H9 (cell line): ENCODE results near the gene ALG11. TPM values are rescaled to one million over a fixed set of nuclear protein-coding genes. Genes with fewer than 3 reads are reported as not detected.
A peak's percentile ranks its signal among the peaks of the same experiment; 100 is the strongest.

ENCODE experiments used
- DNase-seq: peaks from one replicate; pipeline ENCODE4 v3.0.0-alpha.2; 2017
- H2AFZ ChIP-seq: one replicate; pipeline ENCODE4 v1.6.1; 2013; ENCODE audit warnings: mild to moderate bottlenecking, low read length, control low read depth, moderate library complexity
- H2AK5ac ChIP-seq: 2 replicates; pipeline ENCODE4 v1.6.1; 2013; ENCODE audit warnings: low read length, control low read depth, mixed read lengths; ENCODE audit not compliant: insufficient read length
- H2BK120ac ChIP-seq: one replicate; pipeline ENCODE4 v1.6.1; 2013; ENCODE audit warnings: low read depth, mild to moderate bottlenecking, low read length, control low read depth, inconsistent platforms; ENCODE audit not compliant: poor library complexity, severe bottlenecking
- H2BK12ac ChIP-seq: 2 replicates; pipeline ENCODE4 v1.6.1; 2013; ENCODE audit warnings: low read length, control low read depth, mixed read lengths, low read depth; ENCODE audit not compliant: insufficient read length
- H2BK15ac ChIP-seq: 2 replicates; pipeline ENCODE4 v1.6.1; 2013; ENCODE audit warnings: low read depth, low read length, control low read depth
- H2BK20ac ChIP-seq: one replicate; pipeline ENCODE4 v1.6.1; 2013; ENCODE audit warnings: low read depth, mild to moderate bottlenecking, low read length, control low read depth, inconsistent platforms; ENCODE audit not compliant: poor library complexity, severe bottlenecking
- H2BK5ac ChIP-seq: 2 replicates; pipeline ENCODE4 v1.6.1; 2013; ENCODE audit warnings: low read length, control low read depth, mixed read lengths; ENCODE audit not compliant: insufficient read length
- H3K14ac ChIP-seq: 2 replicates; pipeline ENCODE4 v1.6.1; 2013; ENCODE audit warnings: low read length, control low read depth; ENCODE audit not compliant: insufficient read depth
- H3K18ac ChIP-seq: 2 replicates; pipeline ENCODE4 v1.6.1; 2013; ENCODE audit warnings: low read depth, mild to moderate bottlenecking, mixed read lengths, low read length, control low read depth; ENCODE audit not compliant: insufficient read length
- H3K23ac ChIP-seq: 2 replicates; pipeline ENCODE4 v1.6.1; 2013; ENCODE audit warnings: low read length, control low read depth, mixed read lengths, low read depth; ENCODE audit not compliant: insufficient read length
- H3K23me2 ChIP-seq: 2 replicates; pipeline ENCODE4 v1.6.1; 2013; ENCODE audit warnings: low read depth, mild to moderate bottlenecking, mixed read lengths, low read length, control low read depth; ENCODE audit not compliant: insufficient read length, poor library complexity, severe bottlenecking
- H3K27ac ChIP-seq: 2 replicates; pipeline ENCODE4 v1.5.1; 2013; ENCODE audit warnings: low read length, control low read depth, mixed read lengths, low read depth; ENCODE audit not compliant: insufficient read length
- H3K27me3 ChIP-seq: 2 replicates; pipeline ENCODE4 v1.6.1; 2013; ENCODE audit warnings: low read length, control low read depth, inconsistent platforms; ENCODE audit not compliant: insufficient read depth
- H3K4ac ChIP-seq: 2 replicates; pipeline ENCODE4 v1.6.1; 2013; ENCODE audit warnings: low read depth, mild to moderate bottlenecking, control low read depth, inconsistent platforms, low read length, moderate library complexity
- H3K4me1 ChIP-seq: 2 replicates; pipeline ENCODE4 v1.6.1; 2013; ENCODE audit warnings: low read length, control low read depth, inconsistent platforms; ENCODE audit not compliant: insufficient read depth
- H3K4me2 ChIP-seq: 2 replicates; pipeline ENCODE4 v1.6.1; 2013; ENCODE audit warnings: low read length, control low read depth, mixed read lengths; ENCODE audit not compliant: insufficient read length, insufficient read depth
- H3K56ac ChIP-seq: 2 replicates; pipeline ENCODE4 v1.6.1; 2013; ENCODE audit warnings: low read depth, mild to moderate bottlenecking, mixed read lengths, low read length, control low read depth; ENCODE audit not compliant: insufficient read length
- H3K79me1 ChIP-seq: 2 replicates; pipeline ENCODE4 v1.6.1; 2013; ENCODE audit warnings: low read depth, mild to moderate bottlenecking, moderate library complexity, low read length, control low read depth, inconsistent platforms; ENCODE audit not compliant: insufficient read depth, poor library complexity, severe bottlenecking
- H3K79me2 ChIP-seq: 2 replicates; pipeline ENCODE4 v1.6.1; 2013; ENCODE audit warnings: low read length, control low read depth, inconsistent platforms; ENCODE audit not compliant: insufficient read depth
- H3K9ac ChIP-seq: 2 replicates; pipeline ENCODE4 v1.6.1; 2013; ENCODE audit warnings: low read length, control low read depth, mixed read lengths; ENCODE audit not compliant: insufficient read length; ENCODE audit errors: extremely low read depth
- H3K9me3 ChIP-seq: one replicate; pipeline ENCODE4 v1.6.1; 2013; ENCODE audit warnings: low read depth, low read length, inconsistent platforms; ENCODE audit not compliant: control insufficient read depth
- H3T11ph ChIP-seq: one replicate; pipeline ENCODE4 v1.6.1; 2013; ENCODE audit warnings: mild to moderate bottlenecking, low read length, control low read depth, inconsistent platforms
- H4K20me1 ChIP-seq: one replicate; pipeline ENCODE4 v1.6.1; 2013; ENCODE audit not compliant: control insufficient read depth, insufficient read length, insufficient read depth
- H4K5ac ChIP-seq: 2 replicates; pipeline ENCODE4 v1.6.1; 2013; ENCODE audit warnings: low read depth, mild to moderate bottlenecking, mixed read lengths, low read length, control low read depth; ENCODE audit not compliant: insufficient read length
- H4K8ac ChIP-seq: replicated peaks from 2 replicates; pipeline ENCODE4 v1.6.1; 2013; ENCODE audit warnings: low read length, control low read depth, mixed read lengths, low read depth; ENCODE audit not compliant: insufficient read length
- H4K91ac ChIP-seq: 2 replicates; pipeline ENCODE4 v1.6.1; 2013; ENCODE audit warnings: low read depth, mild to moderate bottlenecking, moderate library complexity, mixed read lengths, low read length, control low read depth; ENCODE audit not compliant: insufficient read length
- H3K27ac Mint-ChIP-seq, 3 experiments: 2 replicates in 2 of 3; 3 replicates in 1 of 3; pipeline ENCODE4 v1.8.0; 2020 to 2021; ENCODE audit warnings: mixed read lengths in 3 of 3, mild to moderate bottlenecking in 1 of 3, moderate library complexity in 1 of 3
- H3K27me3 Mint-ChIP-seq: 2 replicates; pipeline ENCODE4 v1.8.0; 2021; ENCODE audit warnings: low read depth, mild to moderate bottlenecking, moderate library complexity, mixed read lengths
- H3K36me3 Mint-ChIP-seq, 3 experiments: 2 replicates in 2 of 3; 3 replicates in 1 of 3; pipeline ENCODE4 v1.8.0; 2020 to 2021; ENCODE audit warnings: low read depth in 3 of 3, mixed read lengths in 3 of 3; ENCODE audit not compliant: insufficient read depth in 1 of 3
- H3K4me1 Mint-ChIP-seq, 2 experiments: 2 replicates each; pipeline ENCODE4 v1.8.0; 2020; ENCODE audit warnings: mixed read lengths in 2 of 2
- H3K4me3 Mint-ChIP-seq, 2 experiments: 2 replicates in 1 of 2; 3 replicates in 1 of 2; pipeline ENCODE4 v1.8.0; 2020 to 2021; ENCODE audit warnings: mild to moderate bottlenecking in 2 of 2, mixed read lengths in 2 of 2, moderate library complexity in 1 of 2
- H3K9me3 Mint-ChIP-seq, 2 experiments: 2 replicates in 1 of 2; 3 replicates in 1 of 2; pipeline ENCODE4 v1.8.0; 2020; ENCODE audit warnings: mild to moderate bottlenecking in 2 of 2, mixed read lengths in 2 of 2, moderate library complexity in 1 of 2
- WGBS: extraction: QIAGEN DNeasy Blood & Tissue Kit; methylation state at CpG from one replicate; pipeline ENCODE4 v1.1.7; 2013; ENCODE audit warnings: missing lambda C conversion rate, low lambda C conversion rate, mixed read lengths; ENCODE audit not compliant: insufficient read length; ENCODE audit errors: extremely low coverage; 5-methylcytosine and 5-hydroxymethylcytosine counted together
- total RNA-seq: library from RNA; stranded (reverse); gene quantifications from 2 replicates; pipeline ENCODE4 v1.2.1, GENCODE V29; 2021
- TF ChIP-seq, protein P1 (sequence below): fragments of 200-600 bp; sonication (generic); conservative IDR thresholded peaks from 3 replicates; pipeline ENCODE4 v1.8.0; 2021; ENCODE audit warnings: antibody characterized with exemption, mild to moderate bottlenecking

The ALG11 gene
- total RNA-seq, 1 experiment from 2014 or later = 46.6 TPM

DNA sequence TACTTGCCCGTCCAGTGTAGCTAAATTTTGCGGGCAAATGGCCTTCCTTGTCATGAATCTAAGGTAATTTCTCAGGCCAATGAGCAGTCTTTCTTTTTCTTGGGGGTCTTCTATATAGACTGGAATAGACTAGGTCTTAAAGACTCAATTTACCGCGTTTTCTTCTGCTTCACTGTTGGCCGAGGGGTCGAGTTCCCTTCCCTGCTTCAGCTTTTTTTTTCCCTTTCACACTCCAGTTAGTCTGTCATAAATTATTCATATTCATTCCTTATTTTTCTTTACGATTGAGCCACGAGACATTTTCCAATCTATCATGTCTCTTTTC, 276 bp downstream of the ALG11 start:
- no CpG with 5 or more reads among the region's 8 CpGs for WGBS
- Histone ChIP-seq H3K79me2 (peaks cover 12% of the 10 kb centered on the region; the same call in 1 of the 2 replicates), H3K23ac (no peak overlapping the region), H3K9ac (peak overlapping the region; percentile 98), H2BK120ac (no peak overlapping the region), H4K20me1 (no peaks in the 10 kb centered on the region), H3K27ac (no peak overlapping the region), H3K56ac (no peak overlapping the region), H2BK20ac (no peak overlapping the region), H2BK15ac (no peak overlapping the region), H4K91ac (no peak overlapping the region), H2BK5ac (no peak overlapping the region), H3K4me1 (no peaks in the 10 kb centered on the region), H3K4me2 (peak overlapping the region; percentile 79), H2AK5ac (no peak overlapping the region), H3K18ac (peak overlapping the region; percentile 63), H3K23me2 (peaks cover 8% of the 10 kb centered on the region), H3K79me1 (peaks cover 2% of the 10 kb centered on the region), H3K27me3 (peaks cover 12% of the 10 kb centered on the region; the same call in 1 of the 2 replicates), H2BK12ac (no peak overlapping the region), H3T11ph (no peak overlapping the region), H2AFZ (no peak overlapping the region), H3K14ac (0 out of 2 replicates have a peak overlapping the region, but pooled peaks have one; percentile 55), H3K4ac (no peak overlapping the region), H4K8ac (no peak overlapping the region), H4K5ac (no peak overlapping the region), H3K9me3 (no peaks in the 10 kb centered on the region)
- H3K9me3 Mint-ChIP-seq = peaks cover 6 to 8% of the 10 kb centered on the region in 2 experiments
- peaks cover 22 to 23% (median 23%) of the 10 kb centered on the region in 3 experiments for H3K36me3 Mint-ChIP-seq
- peak overlapping the region; percentile 97 to 99 for H3K4me3 Mint-ChIP-seq
- H3K27me3 Mint-ChIP-seq = peaks cover 25% of the 10 kb centered on the region
- TF ChIP-seq, protein P1, sequence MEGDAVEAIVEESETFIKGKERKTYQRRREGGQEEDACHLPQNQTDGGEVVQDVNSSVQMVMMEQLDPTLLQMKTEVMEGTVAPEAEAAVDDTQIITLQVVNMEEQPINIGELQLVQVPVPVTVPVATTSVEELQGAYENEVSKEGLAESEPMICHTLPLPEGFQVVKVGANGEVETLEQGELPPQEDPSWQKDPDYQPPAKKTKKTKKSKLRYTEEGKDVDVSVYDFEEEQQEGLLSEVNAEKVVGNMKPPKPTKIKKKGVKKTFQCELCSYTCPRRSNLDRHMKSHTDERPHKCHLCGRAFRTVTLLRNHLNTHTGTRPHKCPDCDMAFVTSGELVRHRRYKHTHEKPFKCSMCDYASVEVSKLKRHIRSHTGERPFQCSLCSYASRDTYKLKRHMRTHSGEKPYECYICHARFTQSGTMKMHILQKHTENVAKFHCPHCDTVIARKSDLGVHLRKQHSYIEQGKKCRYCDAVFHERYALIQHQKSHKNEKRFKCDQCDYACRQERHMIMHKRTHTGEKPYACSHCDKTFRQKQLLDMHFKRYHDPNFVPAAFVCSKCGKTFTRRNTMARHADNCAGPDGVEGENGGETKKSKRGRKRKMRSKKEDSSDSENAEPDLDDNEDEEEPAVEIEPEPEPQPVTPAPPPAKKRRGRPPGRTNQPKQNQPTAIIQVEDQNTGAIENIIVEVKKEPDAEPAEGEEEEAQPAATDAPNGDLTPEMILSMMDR = no peak
- peaks cover 15 to 16% of the 10 kb centered on the region in 2 experiments; a peak in 3 of 4 replicates for H3K4me1 Mint-ChIP-seq
- H3K27ac Mint-ChIP-seq = peak overlapping the region; percentile 92 to 100 (median 99)
- no peak for DNase-seq
